K562 (cell line): ENCODE data around the gene BID. TPM values are rescaled to one million over a fixed set of nuclear protein-coding genes. Genes with fewer than 3 reads are reported as not detected.
A peak's percentile ranks its signal among the peaks of the same experiment; 100 is the strongest.

ENCODE experiments used
- ARID1B ChIP-seq: fragments of 450-650 bp; IDR thresholded peaks from 2 replicates; pipeline ENCODE4 v1.6.1; 2016; ENCODE audit warnings: antibody characterized with exemption, mild to moderate bottlenecking, inconsistent platforms
- CREM ChIP-seq: IDR thresholded peaks from 2 replicates; pipeline ENCODE4 v1.6.1; 2014; ENCODE audit warnings: antibody characterized with exemption, low read depth
- CTBP1 ChIP-seq: fragments of 450-650 bp; IDR thresholded peaks from 2 replicates; pipeline ENCODE4 v1.6.1; 2016; ENCODE audit warnings: borderline replicate concordance
- CXXC5 ChIP-seq: fragments of 250-450 bp; sonication (Bioruptor Pico); IDR thresholded peaks from 2 replicates; pipeline ENCODE4 v1.8.0; 2022; ENCODE audit warnings: inconsistent platforms, mild to moderate bottlenecking, moderate library complexity
- DDX20 ChIP-seq: fragments of 450-650 bp; IDR thresholded peaks from 2 replicates; pipeline ENCODE4 v1.6.1; 2016; ENCODE audit warnings: missing genetic modification characterization, low read depth, mild to moderate bottlenecking, missing compliant biosample characterization, moderate library complexity
- ELK1 ChIP-seq: sonication (generic); formaldehyde crosslinking; IDR thresholded peaks from 2 replicates; pipeline ENCODE4 v1.8.1; 2022; ENCODE audit warnings: missing genetic modification reagents
- EP300 ChIP-seq: IDR thresholded peaks from 2 replicates; pipeline ENCODE4 v1.6.1; 2012; ENCODE audit warnings: low read length, improper control_type of control experiment
- EWSR1 ChIP-seq: fragments of 450-650 bp; IDR thresholded peaks from 2 replicates; pipeline ENCODE4 v1.6.1; 2018; ENCODE audit warnings: borderline replicate concordance, mild to moderate bottlenecking, low read depth, moderate library complexity; ENCODE audit not compliant: partially characterized antibody
- GABPB1 ChIP-seq: sonication (generic); formaldehyde crosslinking; IDR thresholded peaks from 2 replicates; pipeline ENCODE4 v1.8.0; 2022; ENCODE audit warnings: mild to moderate bottlenecking, missing genetic modification reagents
- ID3 ChIP-seq, 2 experiments: fragments of 250-450 bp in 1 of 2; fragments of 450-650 bp in 1 of 2; sonication (Bioruptor Pico) in 1 of 2; IDR thresholded peaks; 2 replicates each; pipeline versions ENCODE4 v1.6.1 to v1.8.0; 2016 to 2021; ENCODE audit warnings: mild to moderate bottlenecking in 2 of 2, moderate library complexity in 2 of 2, missing compliant biosample characterization in 1 of 2, missing genetic modification characterization in 1 of 2
- KDM4B ChIP-seq, 2 experiments: fragments of 450-650 bp in 1 of 2; sonication (generic) in 1 of 2; IDR thresholded peaks; 2 replicates each; pipeline ENCODE4 v1.6.1; 2016 to 2017; ENCODE audit warnings: borderline replicate concordance in 2 of 2, antibody characterized with exemption in 1 of 2, low read depth in 1 of 2, mild to moderate bottlenecking in 1 of 2
- LEF1 ChIP-seq: fragments of 450-650 bp; IDR thresholded peaks from 2 replicates; pipeline ENCODE4 v1.6.1; 2016; ENCODE audit warnings: mild to moderate bottlenecking
- MECOM ChIP-seq: fragments of 250-450 bp; sonication (Bioruptor Pico); IDR thresholded peaks from 2 replicates; pipeline ENCODE4 v1.8.0; 2022; ENCODE audit warnings: inconsistent platforms
- MED1 ChIP-seq: sonication (generic); formaldehyde crosslinking; IDR thresholded peaks from 2 replicates; pipeline ENCODE4 v1.8.1; 2023; ENCODE audit warnings: missing genetic modification reagents, borderline replicate concordance
- MTA3 ChIP-seq: fragments of 450-650 bp; formaldehyde crosslinking; IDR thresholded peaks from 2 replicates; pipeline ENCODE4 v1.6.1; 2017; ENCODE audit warnings: mild to moderate bottlenecking, borderline replicate concordance
- STAT5B ChIP-seq: fragments of 250-450 bp; sonication (Bioruptor Pico); IDR thresholded peaks from 2 replicates; pipeline ENCODE4 v1.8.0; 2021; ENCODE audit warnings: mild to moderate bottlenecking, inconsistent platforms
- TFAP4 ChIP-seq: sonication (generic); formaldehyde crosslinking; IDR thresholded peaks from 2 replicates; pipeline ENCODE4 v1.8.0; 2022; ENCODE audit warnings: missing genetic modification reagents, mild to moderate bottlenecking, moderate library complexity, borderline replicate concordance
- THRAP3 ChIP-seq: fragments of 450-650 bp; IDR thresholded peaks from 2 replicates; pipeline ENCODE4 v1.6.1; 2016; ENCODE audit warnings: mild to moderate bottlenecking, inconsistent platforms, borderline replicate concordance
- ZC3H8 ChIP-seq: fragments of 450-650 bp; IDR thresholded peaks from 2 replicates; pipeline ENCODE4 v1.6.1; 2017
- ZNF140 ChIP-seq: fragments of 250-450 bp; sonication (Bioruptor Pico); IDR thresholded peaks from 2 replicates; pipeline ENCODE4 v1.8.0; 2021; ENCODE audit warnings: moderate library complexity, mild to moderate bottlenecking, inconsistent platforms
- ZNF274 ChIP-seq: IDR thresholded peaks from 2 replicates; pipeline ENCODE4 v1.6.1; 2011; ENCODE audit warnings: low read depth, mild to moderate bottlenecking, low read length, moderate library complexity, borderline replicate concordance
- ZNF347 ChIP-seq: fragments of 450-650 bp; formaldehyde crosslinking; IDR thresholded peaks from 2 replicates; pipeline ENCODE4 v1.4.0; 2020; ENCODE audit warnings: low read depth, mild to moderate bottlenecking, moderate library complexity
- ZNF740 ChIP-seq, 3 experiments: fragments of 200-800 bp in 1 of 3; sonication (Bioruptor generic) in 1 of 3; sonication (generic) in 1 of 3; formaldehyde crosslinking in 1 of 3; IDR thresholded peaks; 2 replicates each; pipeline versions ENCODE4 v1.6.1 to v1.8.0; 2016 to 2022; ENCODE audit warnings: mild to moderate bottlenecking in 2 of 3, missing compliant biosample characterization in 2 of 3, missing genetic modification characterization in 2 of 3, missing genetic modification reagents in 1 of 3
- polyA plus RNA-seq, 8 experiments: library from polyadenylated mRNA; depleted of rRNA in 4 of 8; stranded (reverse) in 5 of 8; unstranded in 3 of 8; fragments of >200 nt; fragmentation: Nextera tagmentation in 2 of 8; fragmentation: Illumina TruSeq in 1 of 8; extraction: Ambion mirVana in 2 of 8; extraction: Trizol in 1 of 8; gene quantifications; 2 replicates each; pipeline versions ENCODE4 v1.2.1 to v1.2.3, GENCODE V29; 2011 to 2014; ENCODE audit warnings: inconsistent platforms in 1 of 8, missing spikeins in 1 of 8
- total RNA-seq, 7 experiments: library from RNA; depleted of rRNA in 6 of 7; stranded (reverse); fragments of >200 nt in 6 of 7; fragmentation: Illumina TruSeq in 2 of 7; extraction: Trizol in 2 of 7; gene quantifications; 2 replicates each; pipeline versions ENCODE4 v1.2.1 to v1.2.3, GENCODE V29; 2011 to 2021; ENCODE audit warnings: low replicate concordance in 1 of 7
- TF ChIP-seq, protein P1 (sequence below): fragments of 250-450 bp; sonication (Bioruptor Pico); IDR thresholded peaks from 2 replicates; pipeline ENCODE4 v1.8.0; 2021; ENCODE audit warnings: mild to moderate bottlenecking, moderate library complexity

Gene BID
- total and polyA plus RNA-seq, 9 of the 15 experiments (the other 6 are each of a cell fraction or from before 2014, with no cell fraction given), result 5.2 to 209 (median 63.7) TPM

DNA sequence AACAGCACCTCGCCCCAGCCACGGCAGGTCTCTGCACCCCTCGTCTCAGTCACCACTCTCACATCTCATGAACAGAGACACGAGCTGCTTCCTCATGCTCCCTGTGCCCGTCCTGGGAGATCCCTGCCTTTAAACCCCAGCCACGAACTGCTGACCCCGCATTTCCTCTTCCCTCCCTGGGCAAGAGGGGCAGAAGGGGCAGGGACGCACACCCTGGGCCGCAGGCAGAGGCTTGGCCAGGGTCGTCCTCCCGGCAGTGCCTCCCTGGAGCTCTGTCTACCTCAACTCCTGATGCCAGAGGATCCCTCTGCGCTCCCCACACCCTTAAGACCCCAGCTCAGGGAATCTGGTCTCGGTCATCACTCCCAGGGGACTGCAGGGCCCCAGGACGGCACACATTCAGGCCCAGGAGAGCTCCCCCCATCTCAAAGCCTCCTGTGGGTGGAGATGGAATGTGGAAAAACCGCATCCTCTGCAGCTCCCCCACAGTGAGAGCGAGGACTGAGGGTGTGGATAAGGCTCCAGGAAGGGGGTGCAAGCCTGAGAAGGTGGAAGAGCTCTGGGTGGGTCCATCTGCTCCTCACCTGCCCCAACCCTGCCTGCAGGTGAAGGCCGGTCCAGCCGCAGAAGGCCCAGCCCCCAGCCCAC is 1.2 kb downstream of the BID start (continued):
- TF ChIP-seq, protein P1, sequence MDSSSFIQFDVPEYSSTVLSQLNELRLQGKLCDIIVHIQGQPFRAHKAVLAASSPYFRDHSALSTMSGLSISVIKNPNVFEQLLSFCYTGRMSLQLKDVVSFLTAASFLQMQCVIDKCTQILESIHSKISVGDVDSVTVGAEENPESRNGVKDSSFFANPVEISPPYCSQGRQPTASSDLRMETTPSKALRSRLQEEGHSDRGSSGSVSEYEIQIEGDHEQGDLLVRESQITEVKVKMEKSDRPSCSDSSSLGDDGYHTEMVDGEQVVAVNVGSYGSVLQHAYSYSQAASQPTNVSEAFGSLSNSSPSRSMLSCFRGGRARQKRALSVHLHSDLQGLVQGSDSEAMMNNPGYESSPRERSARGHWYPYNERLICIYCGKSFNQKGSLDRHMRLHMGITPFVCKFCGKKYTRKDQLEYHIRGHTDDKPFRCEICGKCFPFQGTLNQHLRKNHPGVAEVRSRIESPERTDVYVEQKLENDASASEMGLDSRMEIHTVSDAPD (CRISPR knock-in tag), result no peak
- TF ChIP-seq ELK1, result no peak
- no peak for TF ChIP-seq KDM4B (IDR thresholded peaks at IDR 0.05; ENCODE audit: borderline replicate concordance in 2 of 2, low read depth in 1 of 2)
- TF ChIP-seq GABPB1 (CRISPR knock-in tag), result no peak
- no peak for TF ChIP-seq MED1 (CRISPR knock-in tag)
- no peak for TF ChIP-seq ID3 (CRISPR knock-in tag; IDR thresholded peaks at IDR 0.05)
- 0 out of 2 replicates have a peak, but pooled peaks have one; percentile 30 for TF ChIP-seq ID3 (tag; IDR thresholded peaks at IDR 0.05)
- TF ChIP-seq ZC3H8, result no peak
- no peak for TF ChIP-seq ZNF274
- TF ChIP-seq CTBP1, result peak; percentile 48; the same call in 1 of the 2 replicates
- no peak for TF ChIP-seq EP300
- TF ChIP-seq ZNF347 (CRISPR knock-in tag), result no peak
- no peak for TF ChIP-seq THRAP3
- TF ChIP-seq EWSR1, result no peak
- no peak for TF ChIP-seq MTA3
- peak; percentile 81 for TF ChIP-seq ZNF740 (CRISPR knock-in tag; IDR thresholded peaks at IDR 0.05)
- 0 out of 4 replicates have a peak, but pooled peaks of 1 of the 2 experiments have one; percentile 40 for TF ChIP-seq ZNF740 (tag; IDR thresholded peaks at IDR 0.05)
- TF ChIP-seq STAT5B, result no peak
- TF ChIP-seq ARID1B, result peak; percentile 45
- no peak for TF ChIP-seq ZNF140
- no peak for TF ChIP-seq LEF1
- peak; percentile 2; the same call in 1 of the 2 replicates for TF ChIP-seq CREM
- no peak for TF ChIP-seq CXXC5 (CRISPR knock-in tag)
- no peak for TF ChIP-seq DDX20 (tag)
- no peak for TF ChIP-seq MECOM (CRISPR knock-in tag)
- TF ChIP-seq TFAP4 (CRISPR knock-in tag), result no peak
